COLO829 (cell line): Measurements from ENCODE around the gene KRT75.
"Not testable (repeated sequence)": the region's sequence is repeated elsewhere in the genome, so short reads cannot be mapped to it uniquely, and the experiment has no call there.

Source experiments
- DNase-seq: peaks from one replicate; pipeline ENCODE4 v3.0.0; 2012; ENCODE audit warnings: low spot score

The KRT75 gene

DNA sequence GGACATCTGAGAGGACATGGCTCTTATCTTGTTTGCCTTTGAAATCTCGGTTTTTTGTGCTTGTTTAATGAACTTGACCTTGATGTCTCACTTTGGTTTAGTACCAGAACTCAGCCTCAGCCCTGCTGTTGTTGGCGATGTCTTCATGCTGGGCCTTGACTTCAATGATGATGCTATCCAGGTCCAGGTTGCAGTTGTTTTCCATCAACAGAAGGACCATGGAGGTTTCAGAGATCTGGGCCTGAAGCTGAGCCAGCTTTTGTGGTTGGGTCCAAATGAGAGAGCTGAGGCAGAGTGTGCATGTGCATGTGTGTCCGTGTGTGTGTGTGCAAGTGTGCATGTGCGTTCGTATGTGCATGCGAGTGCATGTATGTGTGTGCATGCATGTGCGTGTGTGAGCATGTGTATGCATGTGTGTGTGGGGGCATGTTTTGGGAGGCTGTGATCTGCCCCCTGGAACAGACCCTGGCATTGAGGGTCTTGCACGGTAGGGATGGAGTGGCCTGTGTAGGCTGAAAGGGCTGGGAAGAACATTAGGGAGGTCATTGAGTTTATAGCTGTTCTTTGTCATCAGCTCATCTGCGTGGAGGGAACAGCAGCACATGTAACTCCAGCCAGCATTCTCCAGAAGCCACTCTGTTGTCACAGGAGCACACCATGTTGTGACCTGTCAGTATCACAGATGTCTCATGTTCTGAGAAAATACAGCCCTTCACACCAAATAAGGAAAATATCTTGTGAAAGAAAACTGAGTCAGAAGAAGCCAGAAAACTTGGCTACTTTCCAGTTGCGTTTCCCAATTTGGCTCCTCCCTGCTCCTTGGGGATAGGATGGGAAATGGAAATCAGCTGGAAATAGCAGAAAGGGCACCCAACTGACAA lies 18.1 kb downstream of the KRT75 start:
- DNase-seq = no peak

DNA sequence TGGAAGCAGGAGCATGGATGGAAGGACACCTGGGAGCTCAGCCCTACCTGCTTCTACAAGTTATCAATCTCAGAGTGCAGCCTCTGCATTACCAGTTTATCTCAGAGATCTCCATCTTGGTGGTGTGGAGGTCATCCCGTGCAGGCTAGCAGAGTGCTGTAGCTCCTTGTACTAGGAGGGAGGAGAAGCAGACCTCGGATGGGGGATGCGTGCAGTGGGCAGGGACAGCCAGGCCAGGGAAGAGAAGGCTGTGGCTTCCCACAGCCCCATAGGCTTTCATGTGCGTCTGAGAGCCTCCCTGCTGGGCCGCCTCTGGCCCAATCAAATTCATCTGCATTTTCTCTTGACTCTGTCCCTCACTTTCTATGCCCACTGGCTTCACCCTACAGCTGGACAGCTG lies 19.2 kb downstream of the KRT75 start:
- no peak for DNase-seq

DNA sequence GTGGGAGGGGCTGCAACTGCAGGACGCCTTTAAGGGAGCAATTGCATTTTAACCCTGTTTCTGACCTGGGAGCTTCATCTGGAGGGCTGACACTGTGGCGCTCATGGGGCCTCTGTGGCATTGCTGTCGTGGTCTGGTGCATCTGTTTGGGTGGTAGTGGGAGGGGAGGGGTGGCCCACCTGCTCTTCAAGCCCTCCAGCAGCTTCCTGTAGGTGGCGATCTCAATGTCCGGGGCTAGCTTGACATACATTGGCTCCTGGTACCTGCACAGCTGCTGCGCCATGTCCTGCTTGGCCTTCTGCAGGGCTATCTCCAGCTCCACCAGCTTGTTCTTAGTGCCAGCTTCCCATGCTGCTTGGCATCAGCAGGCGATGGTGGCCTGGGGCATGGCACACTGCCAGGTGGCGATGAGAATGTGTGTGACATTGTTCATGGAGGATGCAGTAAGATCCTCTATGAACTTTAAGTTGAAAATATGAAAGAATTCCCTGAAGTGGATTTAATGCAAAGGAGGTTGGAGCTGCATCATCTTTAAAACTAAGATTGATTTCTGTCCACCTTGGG lies 20.3 kb downstream of the KRT75 start:
- no peak for DNase-seq

DNA sequence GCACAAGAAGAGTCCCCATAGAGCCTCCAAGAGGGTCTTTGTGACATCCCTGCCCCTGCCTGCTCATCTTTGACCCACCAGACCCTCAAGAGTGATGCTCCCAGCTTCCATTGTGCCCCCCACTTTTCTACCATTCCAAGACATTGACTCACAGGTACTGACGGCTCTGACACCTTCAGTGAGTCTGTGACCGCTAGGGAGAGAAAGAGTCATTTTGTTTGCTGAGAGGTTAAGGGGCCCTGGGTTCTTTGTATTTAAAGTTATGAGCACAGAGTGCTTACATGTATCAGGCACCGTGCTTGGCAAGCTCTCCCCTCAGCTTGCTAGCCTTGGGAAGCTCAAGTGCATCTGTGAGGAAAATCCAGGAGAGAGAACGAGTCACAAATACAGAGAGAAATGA lies 21.0 kb downstream of the KRT75 start:
- DNase-seq = no peak

DNA sequence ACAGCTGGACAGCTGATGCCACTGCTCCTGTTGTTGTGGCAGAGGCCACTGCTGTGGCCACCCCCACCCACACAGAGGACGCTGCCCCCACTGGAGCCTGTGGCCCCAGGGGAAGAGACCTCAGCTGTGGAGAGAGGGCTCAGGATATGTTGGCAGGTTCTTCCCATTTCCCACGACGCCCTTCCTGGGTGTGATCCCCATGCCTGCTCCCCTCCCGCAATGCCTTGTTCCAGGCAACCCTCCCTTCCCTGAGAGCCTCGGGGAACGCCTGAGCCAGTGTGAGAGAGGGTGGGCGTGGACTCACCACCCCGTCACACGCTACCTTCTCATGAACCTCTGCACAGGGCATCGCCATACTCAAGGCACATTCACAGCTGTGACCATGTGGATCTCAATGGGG lies 22.4 kb downstream of the KRT75 start:
- DNase-seq = no peak

DNA sequence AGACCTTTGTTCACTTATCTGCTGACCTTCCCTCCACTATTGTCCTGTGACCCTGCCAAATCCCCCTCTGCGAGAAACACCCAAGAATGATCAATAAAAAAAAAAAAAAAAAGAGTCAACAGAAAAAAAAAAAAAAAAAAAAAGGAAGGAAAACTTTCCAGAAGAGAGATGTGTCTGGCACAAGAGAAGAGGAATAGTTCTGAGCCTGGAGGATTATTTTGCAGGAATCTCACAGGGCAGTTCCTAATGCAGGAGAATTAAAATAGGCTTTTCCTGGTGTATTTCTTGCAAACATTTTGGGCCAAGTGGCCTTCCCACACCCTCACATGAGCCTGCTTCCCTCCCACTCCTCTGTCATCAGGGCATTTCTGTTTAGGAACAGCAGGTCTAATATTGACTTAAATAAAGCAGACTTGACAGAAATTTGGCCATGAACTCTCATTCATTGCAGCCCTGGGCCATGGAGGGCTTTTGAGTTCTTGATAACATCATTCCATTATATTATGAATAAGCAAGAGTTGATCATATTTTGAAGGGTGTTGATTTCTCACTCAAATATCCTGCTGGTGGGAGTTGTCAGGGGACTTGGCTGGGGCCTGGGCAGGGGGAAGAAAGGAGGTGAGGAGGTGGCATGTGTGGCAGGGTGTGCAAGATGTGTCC lies 23.5 kb downstream of the KRT75 start:
- DNase-seq = not testable (repeated sequence)

DNA sequence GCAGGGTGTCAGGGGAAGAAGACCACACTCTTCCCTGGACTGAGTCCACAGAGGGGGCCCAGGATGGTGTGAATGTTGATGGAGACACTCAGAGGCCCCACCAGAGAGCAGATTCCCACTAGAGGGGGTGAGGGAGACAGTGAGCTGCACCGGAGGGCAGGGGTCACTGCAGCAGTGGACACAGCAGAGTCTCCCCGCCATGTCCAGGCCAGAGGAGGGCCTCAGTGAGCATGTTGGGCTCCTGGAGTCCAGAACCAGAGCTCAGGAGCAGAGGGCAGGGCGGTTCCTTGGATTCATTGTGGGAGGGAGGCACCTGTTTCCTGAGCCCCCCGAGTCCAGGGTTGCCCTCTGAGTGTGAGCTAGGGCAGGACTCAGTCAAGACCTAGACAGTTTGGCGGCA lies 26.3 kb downstream of the KRT75 start:
- DNase-seq = no peak

DNA sequence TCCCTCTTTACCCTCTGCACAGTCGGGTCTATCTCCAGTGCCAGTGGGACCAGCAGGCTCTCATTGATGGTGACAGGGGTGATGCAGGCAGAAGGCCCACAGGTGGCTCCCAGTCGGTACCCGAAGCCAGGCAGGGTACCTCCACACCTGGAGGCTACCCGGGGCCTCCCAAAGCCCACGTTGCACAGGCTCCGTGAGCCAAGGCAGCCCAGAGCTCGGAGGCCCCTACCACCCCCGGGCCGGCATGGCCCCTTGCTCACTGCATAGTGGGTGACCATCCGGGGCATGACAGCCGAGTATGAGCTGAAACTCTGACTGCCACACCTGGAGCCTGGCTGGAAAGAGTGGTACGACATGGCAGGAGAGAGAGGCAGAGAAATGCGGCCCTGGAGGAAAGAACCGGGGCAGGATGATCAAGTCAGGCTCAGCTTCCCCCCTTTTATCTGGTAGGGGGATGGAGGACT lies 28.2 kb downstream of the KRT75 start, which contains the start of gene KRT82:
Gene KRT82 (minus strand): TSS at position 414 of the 464 bp plus-strand sequence. CDS start 58 bp downstream, at position 356.
- no peak for DNase-seq

DNA sequence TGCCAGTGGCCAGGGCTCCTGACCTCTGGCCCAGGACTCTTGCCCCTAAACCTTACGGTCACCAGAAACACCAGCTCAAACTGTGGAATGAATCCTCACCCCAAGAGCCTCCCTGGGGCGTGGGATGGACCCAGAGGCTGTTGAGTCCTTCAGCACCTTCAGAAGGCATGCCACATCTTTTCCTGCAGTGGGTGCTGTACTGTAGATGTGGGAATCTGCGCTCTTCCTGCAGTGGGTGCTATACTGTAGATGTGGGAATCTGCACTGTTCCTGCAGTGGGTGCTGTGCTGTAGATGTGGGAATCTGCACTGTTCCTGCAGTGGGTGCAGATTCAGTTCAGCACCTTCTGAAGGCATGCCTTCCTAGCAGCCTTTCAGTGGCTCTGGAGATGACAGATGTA lies 29.2 kb downstream of the KRT75 start:
- no peak for DNase-seq

DNA sequence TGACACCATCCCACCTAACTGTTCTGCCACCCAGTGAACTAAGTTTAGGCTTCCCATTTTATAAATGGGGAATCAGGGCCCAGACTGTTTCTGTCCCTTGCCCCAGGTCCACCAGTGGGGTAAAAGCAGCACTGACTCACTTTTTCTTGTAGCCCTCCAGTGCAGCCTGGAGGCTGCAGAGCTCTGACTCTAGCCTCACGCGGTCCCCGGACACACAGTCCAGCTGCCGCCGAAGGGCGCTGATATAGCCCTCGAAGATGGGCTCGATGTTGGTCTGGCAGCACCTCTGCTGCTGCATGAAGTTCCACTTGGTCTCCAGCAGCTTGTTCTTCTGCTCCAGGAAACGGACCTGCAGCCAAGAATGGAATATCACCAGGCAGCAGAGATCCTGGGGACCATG lies 30.6 kb downstream of the KRT75 start:
- DNase-seq = no peak

DNA sequence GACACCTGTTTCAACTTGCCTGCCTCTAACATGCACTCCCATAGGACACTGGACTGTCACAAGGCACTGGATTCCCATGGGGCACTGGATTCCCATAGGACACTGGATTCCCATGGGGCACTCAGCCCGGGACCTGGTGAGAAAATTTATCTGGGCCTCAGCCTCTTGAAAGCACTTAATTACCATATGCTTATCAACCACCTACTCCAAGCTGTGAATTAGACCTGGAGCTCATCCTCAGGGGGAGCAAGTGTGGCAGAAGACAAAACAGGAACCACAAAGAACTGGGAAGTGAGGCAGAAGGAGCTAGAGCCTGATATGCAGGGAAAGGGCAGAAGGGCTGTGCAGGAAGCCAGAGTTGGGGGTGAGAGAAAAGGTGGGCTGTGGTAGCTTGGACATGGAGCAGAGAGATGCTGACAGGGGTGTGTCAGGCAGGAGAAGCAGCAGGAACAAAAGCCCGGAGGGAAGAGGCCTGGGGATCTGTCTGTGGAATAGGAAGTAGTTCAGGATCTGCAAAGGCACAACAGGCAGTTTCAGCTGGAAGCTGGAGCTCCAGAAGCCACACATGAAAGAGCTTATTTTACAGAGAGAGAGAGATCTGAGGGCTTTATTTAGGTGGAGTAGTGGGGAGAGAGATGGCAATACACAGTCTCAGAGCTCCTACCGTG lies 31.2 kb downstream of the KRT75 start:
- DNase-seq = no peak

DNA sequence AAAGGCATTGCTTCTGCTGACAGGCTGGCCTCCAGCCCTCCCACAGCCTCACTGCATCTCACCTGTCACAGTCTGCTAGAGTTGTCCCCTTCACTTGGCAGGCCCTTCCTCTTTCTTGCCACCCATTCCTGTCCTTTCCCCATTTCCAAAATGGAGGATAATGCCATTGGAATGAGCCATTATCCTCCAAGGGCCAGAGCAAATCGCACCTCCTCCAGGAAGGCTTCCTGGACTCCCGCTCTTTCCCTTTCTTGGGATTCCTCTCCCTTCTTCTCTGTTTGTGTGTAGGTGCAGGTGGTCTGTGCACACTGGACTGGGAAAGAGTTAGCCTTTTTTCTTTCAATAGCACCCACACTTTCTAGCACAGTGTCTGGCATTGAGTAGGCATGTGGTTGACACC lies 31.8 kb downstream of the KRT75 start:
- no peak for DNase-seq

DNA sequence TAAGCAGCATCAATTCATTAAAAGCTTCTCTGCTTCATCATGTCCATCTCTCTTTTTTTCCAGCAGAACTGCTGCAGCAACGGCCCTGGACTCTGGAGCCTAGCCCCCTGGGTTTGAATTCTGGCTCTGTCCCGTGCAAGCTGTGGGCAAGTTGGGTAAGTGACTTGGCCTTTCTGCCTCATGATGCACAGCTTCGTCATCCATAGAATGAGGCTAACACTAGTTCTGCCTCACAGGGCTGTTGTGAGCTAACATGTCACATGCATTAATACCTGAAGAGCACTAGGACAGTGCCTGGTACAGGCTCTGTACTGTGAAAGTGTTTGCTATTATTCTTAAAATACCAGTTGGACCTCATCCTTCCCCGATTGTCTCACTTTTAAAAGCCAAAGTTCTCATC lies 32.2 kb downstream of the KRT75 start:
- DNase-seq = no peak

DNA sequence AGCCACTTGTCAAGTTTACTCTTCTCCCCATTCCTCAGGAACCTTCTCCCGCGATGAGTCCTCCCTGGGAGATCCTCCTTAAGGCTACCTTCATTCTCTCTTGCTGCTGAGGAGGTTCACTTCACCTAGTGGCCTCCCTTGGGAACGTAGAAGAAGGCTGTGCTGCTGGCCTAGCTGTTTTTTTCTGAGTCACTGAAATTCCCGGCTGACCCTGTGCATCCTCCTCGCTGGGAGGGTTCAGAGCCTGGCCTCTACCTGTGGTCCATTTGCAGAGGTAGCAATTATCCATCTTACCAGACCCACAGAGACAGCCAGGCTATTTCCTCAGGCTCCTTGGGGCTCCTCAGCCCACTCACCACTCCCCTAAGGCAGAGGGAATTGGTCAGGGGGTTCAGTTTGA lies 32.6 kb downstream of the KRT75 start:
- no peak for DNase-seq

DNA sequence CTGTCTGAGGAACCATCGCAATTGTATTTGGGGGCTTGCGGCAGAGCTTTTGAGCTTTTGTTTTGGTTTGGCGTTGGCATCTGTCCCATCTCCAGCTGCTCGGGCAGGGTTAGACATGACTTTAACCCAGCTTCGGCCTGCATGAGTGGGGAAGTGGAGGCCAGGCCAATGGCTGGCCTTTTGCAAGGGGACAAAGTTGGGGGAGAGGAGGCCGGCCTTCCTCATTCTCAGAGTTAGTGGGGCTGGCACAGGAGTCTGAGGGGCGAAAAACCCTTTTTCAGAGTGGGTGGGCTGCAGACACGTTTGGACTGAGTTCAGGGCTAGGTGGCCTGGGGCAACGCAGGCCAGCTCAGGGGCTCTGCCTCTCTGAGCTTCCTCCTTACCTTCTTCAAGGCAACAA lies 33.3 kb downstream of the KRT75 start:
- DNase-seq = no peak

DNA sequence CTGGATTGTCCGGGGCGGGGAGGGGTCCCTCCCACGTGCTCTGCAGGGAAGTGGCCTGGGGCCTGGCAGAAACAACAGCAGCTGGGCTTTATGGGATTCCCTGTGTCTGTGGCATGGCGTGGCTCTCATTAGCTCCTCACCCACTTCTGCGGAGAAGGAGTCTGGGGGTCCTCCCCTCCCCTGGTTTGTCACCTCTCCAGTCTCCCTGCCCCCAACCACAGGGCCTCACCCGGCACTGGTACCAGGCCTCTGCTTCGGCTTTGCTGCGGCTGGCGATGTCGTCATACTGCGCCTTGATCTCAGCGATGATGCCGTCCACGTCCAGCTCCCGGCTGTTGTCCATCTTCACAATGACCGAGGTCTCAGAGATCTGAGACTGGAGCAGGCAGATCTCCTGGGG lies 34.4 kb downstream of the KRT75 start:
- DNase-seq = no peak

DNA sequence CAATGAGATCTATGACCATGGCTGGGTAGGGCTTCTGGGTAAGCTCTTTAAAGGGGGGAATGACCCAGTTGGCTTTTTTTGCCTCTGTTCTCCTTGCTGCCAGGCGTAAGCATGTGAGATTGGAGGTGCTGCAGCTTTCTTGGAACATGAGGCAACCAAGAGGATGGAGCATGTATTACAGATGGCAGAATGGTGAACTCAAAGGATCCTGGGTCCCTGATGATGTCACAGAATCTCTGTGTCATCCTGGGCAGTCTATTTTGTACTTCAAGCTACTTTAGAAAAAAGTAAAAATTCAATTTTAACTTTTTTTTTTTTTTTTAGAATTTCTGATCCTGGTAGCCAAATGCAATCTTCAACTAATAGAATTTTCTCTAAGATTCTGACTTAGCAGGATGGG lies 36.0 kb downstream of the KRT75 start:
- no peak for DNase-seq

DNA sequence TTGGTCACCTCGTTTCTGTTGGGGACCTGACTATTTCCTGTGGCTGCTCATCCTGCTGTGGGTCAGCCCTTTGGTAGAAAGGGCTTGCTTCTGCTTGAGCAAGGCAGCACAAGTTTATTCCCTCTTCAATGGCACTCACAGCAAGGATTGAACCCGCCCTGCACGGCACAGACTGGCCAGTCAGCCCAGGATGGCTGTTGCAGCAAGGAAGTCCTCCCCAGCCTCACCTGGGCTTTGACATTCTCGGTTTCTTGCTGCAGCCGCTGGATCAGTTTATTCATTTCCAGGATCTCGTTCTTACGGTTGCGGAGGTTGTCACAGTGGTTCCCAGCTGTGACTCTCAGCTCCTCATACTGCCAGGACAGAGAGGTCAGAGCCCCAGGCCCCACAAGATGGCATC lies 37.5 kb downstream of the KRT75 start:
- no peak for DNase-seq

DNA sequence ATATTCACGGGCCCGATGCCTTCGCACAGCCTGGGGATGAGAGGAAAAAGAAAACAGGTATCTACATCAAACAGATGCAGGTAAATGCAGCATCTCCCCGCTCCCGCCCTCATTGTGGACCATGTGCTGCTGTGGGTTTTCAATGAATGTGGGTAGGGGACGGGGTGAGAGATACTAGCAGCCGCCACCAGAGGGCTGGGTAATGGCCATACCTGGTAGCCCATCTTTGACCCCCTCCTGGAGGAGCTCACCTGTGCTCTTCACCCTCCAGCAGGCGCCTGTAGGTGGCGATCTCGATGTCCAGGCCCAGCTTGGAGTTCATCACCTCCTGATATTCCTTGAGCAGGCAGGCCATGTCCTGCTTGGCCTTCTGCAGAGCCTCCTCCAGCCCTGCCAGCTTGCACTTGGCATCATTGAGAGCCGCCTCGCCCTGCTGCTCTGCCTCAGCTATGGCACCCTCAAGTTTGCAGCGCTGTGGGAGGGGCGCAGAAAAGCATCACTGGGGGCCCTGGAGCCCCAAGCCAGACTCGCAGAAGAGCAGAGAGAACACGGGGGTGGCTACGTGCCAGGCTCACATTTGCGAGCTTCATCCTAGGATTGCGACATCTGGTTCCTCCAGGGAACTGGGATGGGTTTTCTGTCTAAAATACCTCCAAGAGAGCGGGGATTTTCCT lies 38.3 kb downstream of the KRT75 start:
- DNase-seq = no peak

DNA sequence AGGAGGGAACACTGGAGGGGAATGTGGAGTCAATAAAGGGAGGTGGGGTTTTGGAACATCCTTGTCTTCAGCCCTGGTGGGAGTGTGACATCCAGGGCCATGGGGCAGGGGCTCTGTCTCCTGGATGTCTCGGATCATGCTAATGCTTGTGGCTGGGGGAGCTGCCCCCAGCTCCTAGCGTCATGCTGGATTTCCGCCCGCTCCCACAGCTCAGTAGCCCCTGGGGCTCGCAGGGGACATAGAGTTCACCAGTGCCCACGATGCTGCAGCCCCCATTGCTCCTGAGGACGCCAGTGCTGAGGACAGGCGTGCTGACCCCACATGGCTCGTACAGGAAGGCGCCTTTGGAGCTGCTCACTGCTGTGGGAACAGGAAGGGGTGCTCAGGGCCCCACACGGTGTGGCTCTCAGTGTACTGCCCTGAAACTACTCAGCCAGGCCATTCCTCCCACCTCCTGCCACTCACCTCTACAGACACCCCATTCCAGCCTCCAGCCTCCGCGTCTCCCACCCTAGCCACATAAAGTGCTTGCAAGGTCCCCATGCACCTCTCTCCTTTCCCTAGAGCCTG lies 39.2 kb downstream of the KRT75 start:
- no peak for DNase-seq

DNA sequence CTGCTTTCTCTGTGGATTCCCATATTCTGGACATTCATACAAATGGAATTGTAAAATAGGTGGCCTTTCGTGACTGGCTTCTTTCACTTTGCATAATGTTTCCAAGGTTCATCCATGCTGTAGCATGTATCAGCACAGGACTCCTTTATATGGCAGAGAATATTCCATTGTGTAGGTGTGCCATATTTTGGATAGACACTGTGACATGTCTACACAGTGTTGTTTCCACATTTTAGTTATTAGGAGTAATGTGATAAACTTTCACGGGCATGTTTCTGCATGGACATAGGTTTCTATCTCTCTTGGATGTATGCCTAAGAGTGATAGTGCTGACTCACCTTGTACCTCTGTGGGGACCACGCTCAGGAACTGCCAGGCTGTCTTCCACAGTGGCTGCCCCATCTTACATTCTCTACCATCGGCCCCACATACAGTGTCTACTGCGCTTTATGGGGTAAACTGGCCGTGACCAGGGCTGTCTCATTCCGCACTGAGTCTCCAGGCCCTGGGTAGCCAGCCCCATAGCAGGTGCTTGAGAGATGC lies 41.6 kb downstream of the KRT75 start:
- DNase-seq = no peak
